Keratinocyte (primary cell): ENCODE data around the gene TM9SF1. TPM values are rescaled to one million over a fixed set of nuclear protein-coding genes. Genes with fewer than 3 reads are reported as not detected.

Source experiments
- DNase-seq: peaks from one replicate; pipeline ENCODE4 v3.0.0-alpha.2; 2011; ENCODE audit warnings: low read depth, missing footprints, low spot score
- FAIRE-seq: peaks from 2 replicates; lab custom pipeline; 2011; peaks lifted over from hg19 to GRCh38; lab: Jason Lieb, UNC
- H2AFZ ChIP-seq: 2 replicates; pipeline ENCODE4 v1.6.0; 2012; ENCODE audit warnings: low read length, control low read depth, inconsistent platforms; ENCODE audit not compliant: control insufficient read depth
- H3K27ac ChIP-seq: 2 replicates; pipeline ENCODE4 v1.5.1; 2011; ENCODE audit warnings: low read length; ENCODE audit not compliant: control insufficient read depth, insufficient read depth
- H3K27me3 ChIP-seq: 3 replicates; pipeline ENCODE4 v1.6.0; 2011; ENCODE audit warnings: low read length; ENCODE audit not compliant: control insufficient read depth, insufficient read depth; ENCODE audit errors: extremely low read depth
- H3K36me3 ChIP-seq, 2 experiments: 2 replicates in 1 of 2; 3 replicates in 1 of 2; pipeline ENCODE4 v1.5.1; 2011; ENCODE audit warnings: low read length in 2 of 2, mild to moderate bottlenecking in 1 of 2; ENCODE audit not compliant: control insufficient read depth in 2 of 2, insufficient read depth in 2 of 2; ENCODE audit errors: extremely low read depth in 1 of 2
- H3K4me1 ChIP-seq: 3 replicates; pipeline ENCODE4 v1.5.1; 2011; ENCODE audit warnings: low read length; ENCODE audit not compliant: control insufficient read depth, insufficient read depth; ENCODE audit errors: extremely low read depth
- H3K4me2 ChIP-seq: 3 replicates; pipeline ENCODE4 v1.6.0; 2011; ENCODE audit warnings: low read depth, low read length; ENCODE audit not compliant: control insufficient read depth, insufficient read depth; ENCODE audit errors: extremely low read depth
- H3K4me3 ChIP-seq, 3 experiments: fragments of 200-600 bp in 1 of 3; sonication (generic) in 1 of 3; 2 replicates in 2 of 3; 3 replicates in 1 of 3; pipeline ENCODE4 v1.5.1; 2011 to 2016; ENCODE audit warnings: low read length in 3 of 3, mild to moderate bottlenecking in 3 of 3, control low read depth in 2 of 3, inconsistent platforms in 1 of 3, low read depth in 1 of 3, mixed read lengths in 1 of 3, mixed run types in 1 of 3, moderate library complexity in 1 of 3; ENCODE audit not compliant: control insufficient read depth in 2 of 3, insufficient read depth in 2 of 3; ENCODE audit errors: extremely low read depth in 1 of 3
- H3K79me2 ChIP-seq: 2 replicates; pipeline ENCODE4 v1.6.0; 2012; ENCODE audit warnings: low read length; ENCODE audit not compliant: control insufficient read depth, insufficient read depth
- H3K9ac ChIP-seq: 3 replicates; pipeline ENCODE4 v1.6.0; 2011; ENCODE audit warnings: low read length; ENCODE audit not compliant: control insufficient read depth, insufficient read depth; ENCODE audit errors: extremely low read depth
- H3K9me1 ChIP-seq: 3 replicates; pipeline ENCODE4 v1.6.0; 2011; ENCODE audit warnings: low read length; ENCODE audit not compliant: control insufficient read depth, insufficient read depth; ENCODE audit errors: extremely low read depth
- H3K9me3 ChIP-seq: 2 replicates; pipeline ENCODE4 v1.5.1; 2012; ENCODE audit warnings: low read depth, low read length; ENCODE audit not compliant: control insufficient read depth
- H4K20me1 ChIP-seq: 3 replicates; pipeline ENCODE4 v1.6.0; 2011; ENCODE audit warnings: low read length; ENCODE audit not compliant: control insufficient read depth, insufficient read depth; ENCODE audit errors: extremely low read depth
- EZH2 ChIP-seq: IDR thresholded peaks from one replicate; pipeline ENCODE4 v1.6.1; 2012; ENCODE audit warnings: inconsistent platforms, mild to moderate bottlenecking, low read length, moderate library complexity
- dilution Hi-C: fragments of 300-500 bp; cut with MboI; formaldehyde crosslinking; loops from one replicate; pipeline ENCODE4 v1.7.0; 2020; ENCODE audit warnings: low sequenced_read_pairs; ENCODE audit not compliant: extremely low pct_ligation_motif_present
- polyA plus RNA-seq, 5 experiments: library from polyadenylated mRNA; depleted of rRNA in 3 of 5; stranded (reverse) in 3 of 5; stranded (forward) in 1 of 5; unstranded in 1 of 5; fragments of >200 nt; gene quantifications; 1 replicate in 1 of 5; 2 replicates in 3 of 5; 3 replicates in 1 of 5; pipeline versions ENCODE4 v1.2.1 to v1.2.3, GENCODE V29; 2011 to 2012; ENCODE audit warnings: missing spikeins in 2 of 5, low read depth in 1 of 5, low replicate concordance in 1 of 5
- TF ChIP-seq, protein P1 (sequence below), 3 experiments: IDR thresholded peaks in 1 of 3; conservative IDR thresholded peaks in 1 of 3; optimal IDR thresholded peaks in 1 of 3; 2 replicates in 2 of 3; 3 replicates in 1 of 3; pipeline versions ENCODE3 to v1.5.1; 2011; ENCODE audit warnings: low read length in 3 of 3, mild to moderate bottlenecking in 3 of 3, moderate library complexity in 2 of 3, control low read depth in 1 of 3, inconsistent platforms in 1 of 3; ENCODE audit not compliant: insufficient read depth in 2 of 3; ENCODE audit errors: extremely low read depth in 1 of 3

TM9SF1 gene
- polyA plus RNA-seq, 1 donor (not counting 4 experiments of a cell fraction or from before 2014, with no cell fraction given), result 19.2 TPM

DNA sequence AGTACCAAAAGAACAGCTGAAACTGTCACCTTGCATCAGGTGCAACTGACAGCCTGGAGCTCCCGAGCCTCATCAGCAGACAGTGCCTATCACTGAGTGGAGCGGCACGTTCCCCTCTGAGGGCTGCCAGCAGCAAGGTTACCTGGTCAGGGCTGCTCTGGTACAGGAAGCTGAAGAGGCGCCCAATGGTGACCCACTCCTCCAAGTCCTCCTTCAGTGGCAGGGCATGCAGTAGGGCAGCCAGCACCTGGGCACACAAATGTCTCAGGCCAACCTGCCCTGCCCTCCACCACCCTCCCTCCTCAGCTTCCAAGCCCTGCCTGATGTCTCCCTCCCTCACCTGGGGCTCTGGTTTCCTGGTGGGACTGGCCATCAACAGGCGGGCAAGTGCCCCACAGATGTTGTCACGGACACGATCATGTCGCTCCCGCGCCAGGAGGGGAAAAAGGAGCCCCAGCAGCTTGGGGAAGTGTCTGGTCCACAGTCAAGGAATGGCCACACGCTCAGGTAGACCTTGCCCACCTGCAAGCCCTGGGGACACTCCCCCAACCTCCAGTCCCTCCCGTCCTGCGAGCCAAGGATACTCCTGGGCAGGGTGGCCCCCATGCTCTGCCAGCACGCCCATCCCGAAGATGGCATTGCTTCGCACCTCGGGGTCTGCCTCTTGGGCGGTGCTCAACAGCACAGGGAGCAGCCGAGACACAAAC, 13.7 kb downstream of the TM9SF1 start:
- no peaks in the 10 kb centered on the region for H3K27me3 ChIP-seq
- dilution Hi-C loops, result no loop called here
- no peak for DNase-seq
- H3K79me2 ChIP-seq, result no peaks in the 10 kb centered on the region
- H2AFZ ChIP-seq, result no peak overlapping the region
- H3K4me3 ChIP-seq, result no peak overlapping the region
- H3K36me3 ChIP-seq, result peaks cover 58 to 60% of the 10 kb centered on the region in 2 experiments
- TF ChIP-seq, protein P1, sequence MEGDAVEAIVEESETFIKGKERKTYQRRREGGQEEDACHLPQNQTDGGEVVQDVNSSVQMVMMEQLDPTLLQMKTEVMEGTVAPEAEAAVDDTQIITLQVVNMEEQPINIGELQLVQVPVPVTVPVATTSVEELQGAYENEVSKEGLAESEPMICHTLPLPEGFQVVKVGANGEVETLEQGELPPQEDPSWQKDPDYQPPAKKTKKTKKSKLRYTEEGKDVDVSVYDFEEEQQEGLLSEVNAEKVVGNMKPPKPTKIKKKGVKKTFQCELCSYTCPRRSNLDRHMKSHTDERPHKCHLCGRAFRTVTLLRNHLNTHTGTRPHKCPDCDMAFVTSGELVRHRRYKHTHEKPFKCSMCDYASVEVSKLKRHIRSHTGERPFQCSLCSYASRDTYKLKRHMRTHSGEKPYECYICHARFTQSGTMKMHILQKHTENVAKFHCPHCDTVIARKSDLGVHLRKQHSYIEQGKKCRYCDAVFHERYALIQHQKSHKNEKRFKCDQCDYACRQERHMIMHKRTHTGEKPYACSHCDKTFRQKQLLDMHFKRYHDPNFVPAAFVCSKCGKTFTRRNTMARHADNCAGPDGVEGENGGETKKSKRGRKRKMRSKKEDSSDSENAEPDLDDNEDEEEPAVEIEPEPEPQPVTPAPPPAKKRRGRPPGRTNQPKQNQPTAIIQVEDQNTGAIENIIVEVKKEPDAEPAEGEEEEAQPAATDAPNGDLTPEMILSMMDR (optimal IDR thresholded peaks at IDR 0.05 in 1 of 3, IDR thresholded peaks at IDR 0.05 in 1 of 3, conservative IDR thresholded peaks at IDR 0.05 in 1 of 3; ENCODE audit: extremely low read depth in 1 of 3, insufficient read depth in 2 of 3, low read length in 3 of 3), result no peak
- no peak for TF ChIP-seq EZH2
- no peaks in the 10 kb centered on the region for H3K4me1 ChIP-seq
- no peak overlapping the region for H3K9ac ChIP-seq
- no peak overlapping the region for H3K4me2 ChIP-seq
- no peak overlapping the region for H3K27ac ChIP-seq
- FAIRE-seq, result no peak
- peaks cover 8% of the 10 kb centered on the region for H4K20me1 ChIP-seq
- H3K9me3 ChIP-seq, result no peaks in the 10 kb centered on the region
- H3K9me1 ChIP-seq, result no peaks in the 10 kb centered on the region

DNA sequence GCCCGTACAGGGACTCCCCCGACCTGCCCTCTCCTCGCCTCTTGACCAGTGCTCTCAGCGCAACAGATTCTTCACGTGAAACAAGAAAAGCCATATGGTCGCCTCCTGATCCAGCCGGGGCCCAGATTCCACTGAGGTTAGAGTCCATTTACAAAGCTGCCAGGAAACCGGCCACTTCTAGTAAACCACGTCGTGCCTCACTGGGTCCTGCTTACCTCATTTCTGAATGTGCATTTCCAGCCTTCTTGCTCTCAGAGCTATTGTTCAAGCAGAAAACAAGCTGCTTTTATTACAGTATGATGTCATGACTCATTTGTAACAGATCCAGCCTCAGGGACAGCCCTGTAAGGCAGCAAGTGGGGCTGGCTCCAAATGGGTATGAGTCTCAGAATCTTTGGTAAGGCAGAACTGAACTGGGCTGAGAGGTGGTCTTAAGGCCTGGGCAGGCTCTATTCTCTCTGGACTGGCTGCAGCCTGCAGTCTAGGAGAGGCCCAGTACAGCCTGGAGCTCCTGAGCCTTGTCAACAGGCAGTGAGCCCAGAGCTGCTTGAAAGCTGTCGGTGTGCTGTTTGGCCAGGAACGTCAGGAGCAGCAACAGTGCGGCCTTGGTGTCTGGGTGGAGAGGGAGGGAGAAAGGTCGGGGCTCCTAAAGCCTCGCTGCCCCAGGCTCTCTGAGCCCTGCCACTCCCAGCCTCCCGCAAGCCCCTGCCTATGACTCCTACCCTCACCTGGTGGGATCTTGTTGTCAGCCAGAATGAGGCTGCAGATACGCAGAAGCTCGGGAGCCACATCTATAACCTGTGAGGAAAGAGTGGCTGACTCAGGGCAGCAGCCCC, 15.1 kb downstream of the TM9SF1 start:
- Histone ChIP-seq H3K36me3 (peaks cover 47 to 57% of the 10 kb centered on the region in 2 experiments), H3K9ac (no peak overlapping the region), H3K9me3 (no peaks in the 10 kb centered on the region), H3K4me3 (no peak overlapping the region), H4K20me1 (peaks cover 8% of the 10 kb centered on the region), H3K9me1 (no peaks in the 10 kb centered on the region), H3K27ac (no peak overlapping the region), H3K79me2 (no peaks in the 10 kb centered on the region), H2AFZ (no peak overlapping the region), H3K4me1 (no peaks in the 10 kb centered on the region), H3K27me3 (no peaks in the 10 kb centered on the region), H3K4me2 (no peak overlapping the region)
- dilution Hi-C loops, result no loop called here
- FAIRE-seq (no peak), DNase-seq (no peak)
- TF ChIP-seq EZH2, result no peak
- TF ChIP-seq, protein P1 (optimal IDR thresholded peaks at IDR 0.05 in 1 of 3, IDR thresholded peaks at IDR 0.05 in 1 of 3, conservative IDR thresholded peaks at IDR 0.05 in 1 of 3; ENCODE audit: extremely low read depth in 1 of 3, insufficient read depth in 2 of 3, low read length in 3 of 3), result no peak
